Astrocyte (in vitro differentiated cells and primary cell): ENCODE data around the gene DYTN.

Source experiments
- EZH2 ChIP-seq: IDR thresholded peaks from 2 replicates; pipeline ENCODE4 v1.6.1; 2012; ENCODE audit warnings: mild to moderate bottlenecking, low read length, inconsistent platforms; ENCODE audit not compliant: insufficient read depth
- TF ChIP-seq, protein P1 (sequence below): IDR thresholded peaks from 2 replicates; pipeline ENCODE4 v1.5.1; 2011; ENCODE audit warnings: low read depth, mild to moderate bottlenecking, inconsistent platforms, low read length, moderate library complexity; ENCODE audit not compliant: insufficient read depth

DNA sequence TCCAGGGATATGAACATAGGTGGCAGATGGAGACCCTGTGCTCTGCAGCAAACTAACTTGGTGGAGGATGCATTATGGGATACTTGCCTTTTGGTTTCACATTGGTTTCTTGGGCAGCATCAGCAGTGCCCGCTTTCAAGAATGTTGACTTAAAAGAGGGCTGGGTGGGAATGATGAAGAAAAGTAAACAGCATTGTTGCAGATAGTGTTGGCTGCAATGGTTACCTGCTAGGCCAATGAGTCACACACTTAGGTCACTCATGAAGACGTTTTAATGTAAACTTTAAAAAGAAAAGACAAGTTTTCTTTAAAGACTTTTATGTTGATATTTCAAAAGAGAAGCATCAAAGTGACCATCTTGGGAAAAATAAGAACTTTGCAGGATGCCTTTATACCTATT is 102.0 kb downstream of the DYTN start:
- TF ChIP-seq, protein P1, sequence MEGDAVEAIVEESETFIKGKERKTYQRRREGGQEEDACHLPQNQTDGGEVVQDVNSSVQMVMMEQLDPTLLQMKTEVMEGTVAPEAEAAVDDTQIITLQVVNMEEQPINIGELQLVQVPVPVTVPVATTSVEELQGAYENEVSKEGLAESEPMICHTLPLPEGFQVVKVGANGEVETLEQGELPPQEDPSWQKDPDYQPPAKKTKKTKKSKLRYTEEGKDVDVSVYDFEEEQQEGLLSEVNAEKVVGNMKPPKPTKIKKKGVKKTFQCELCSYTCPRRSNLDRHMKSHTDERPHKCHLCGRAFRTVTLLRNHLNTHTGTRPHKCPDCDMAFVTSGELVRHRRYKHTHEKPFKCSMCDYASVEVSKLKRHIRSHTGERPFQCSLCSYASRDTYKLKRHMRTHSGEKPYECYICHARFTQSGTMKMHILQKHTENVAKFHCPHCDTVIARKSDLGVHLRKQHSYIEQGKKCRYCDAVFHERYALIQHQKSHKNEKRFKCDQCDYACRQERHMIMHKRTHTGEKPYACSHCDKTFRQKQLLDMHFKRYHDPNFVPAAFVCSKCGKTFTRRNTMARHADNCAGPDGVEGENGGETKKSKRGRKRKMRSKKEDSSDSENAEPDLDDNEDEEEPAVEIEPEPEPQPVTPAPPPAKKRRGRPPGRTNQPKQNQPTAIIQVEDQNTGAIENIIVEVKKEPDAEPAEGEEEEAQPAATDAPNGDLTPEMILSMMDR = no peak
- TF ChIP-seq EZH2 = no peak
